Mucosa of descending colon (tissue), 3 donors: Measurements from ENCODE around the gene FNBP1L. TPM values are rescaled to one million over a fixed set of nuclear protein-coding genes. Genes with fewer than 3 reads are reported as not detected.

ENCODE experiments used
- ATAC-seq: fragments of 200-7000 bp; cut with Tn5 transposase; one replicate; pipeline ENCODE4 v1.9.1; 2020; ENCODE audit warnings: mild to moderate bottlenecking, moderate library complexity
- DNase-seq, 3 donors: peaks; one replicate each; pipeline ENCODE4 v3.0.0-alpha.2; 2020
- H3K36me3 ChIP-seq: fragments of 200-600 bp; one replicate; pipeline ENCODE4 v1.8.0; 2021; ENCODE audit warnings: low read depth, mild to moderate bottlenecking
- H3K4me1 ChIP-seq: fragments of 200-600 bp; one replicate; pipeline ENCODE4 v1.8.0; 2021; ENCODE audit warnings: low read depth, mild to moderate bottlenecking
- H3K4me3 ChIP-seq: fragments of 200-600 bp; one replicate; pipeline ENCODE4 v1.8.0; 2021; ENCODE audit warnings: mild to moderate bottlenecking
- H3K9me3 ChIP-seq: fragments of 200-600 bp; one replicate; pipeline ENCODE4 v1.8.0; 2021; ENCODE audit warnings: mild to moderate bottlenecking
- intact Hi-C, 2 donors: fragments of 100-400 bp; cut with DNase I in 1 of 2; cut with micrococcal nuclease in 1 of 2; formaldehyde crosslinking; loops; one replicate each; pipeline versions ENCODE4 v1.11.0 to v1.11.1; 2022; cut with DNase I, micrococcal nuclease
- total RNA-seq, 3 donors: library from RNA; stranded (reverse); fragmentation: NEBNext Ultra II Directional in 2 of 3; extraction: Animal tissue kit (Norgen Biotek cat#: 25700) in 2 of 3; gene quantifications; one replicate each; pipeline versions ENCODE4 v1.2.1 to v1.2.4, GENCODE V29; 2021 to 2023
- TF ChIP-seq, protein P1 (sequence below): fragments of 200-600 bp; IDR thresholded peaks from one replicate; pipeline ENCODE4 v1.8.0; 2022; ENCODE audit warnings: antibody characterized with exemption, mild to moderate bottlenecking
- donor health status: DM: no; HTN: no; CAD: no; lungs with moderate emphysema.
- donor health status: DM: no; HTN: no; CAD: no.
- donor health status: DM: no; HTN: yes; CAD: no.

Gene FNBP1L
- total RNA-seq, 3 donors from 2014 or later = 32.7 to 49.1 (median 44.4) TPM

DNA sequence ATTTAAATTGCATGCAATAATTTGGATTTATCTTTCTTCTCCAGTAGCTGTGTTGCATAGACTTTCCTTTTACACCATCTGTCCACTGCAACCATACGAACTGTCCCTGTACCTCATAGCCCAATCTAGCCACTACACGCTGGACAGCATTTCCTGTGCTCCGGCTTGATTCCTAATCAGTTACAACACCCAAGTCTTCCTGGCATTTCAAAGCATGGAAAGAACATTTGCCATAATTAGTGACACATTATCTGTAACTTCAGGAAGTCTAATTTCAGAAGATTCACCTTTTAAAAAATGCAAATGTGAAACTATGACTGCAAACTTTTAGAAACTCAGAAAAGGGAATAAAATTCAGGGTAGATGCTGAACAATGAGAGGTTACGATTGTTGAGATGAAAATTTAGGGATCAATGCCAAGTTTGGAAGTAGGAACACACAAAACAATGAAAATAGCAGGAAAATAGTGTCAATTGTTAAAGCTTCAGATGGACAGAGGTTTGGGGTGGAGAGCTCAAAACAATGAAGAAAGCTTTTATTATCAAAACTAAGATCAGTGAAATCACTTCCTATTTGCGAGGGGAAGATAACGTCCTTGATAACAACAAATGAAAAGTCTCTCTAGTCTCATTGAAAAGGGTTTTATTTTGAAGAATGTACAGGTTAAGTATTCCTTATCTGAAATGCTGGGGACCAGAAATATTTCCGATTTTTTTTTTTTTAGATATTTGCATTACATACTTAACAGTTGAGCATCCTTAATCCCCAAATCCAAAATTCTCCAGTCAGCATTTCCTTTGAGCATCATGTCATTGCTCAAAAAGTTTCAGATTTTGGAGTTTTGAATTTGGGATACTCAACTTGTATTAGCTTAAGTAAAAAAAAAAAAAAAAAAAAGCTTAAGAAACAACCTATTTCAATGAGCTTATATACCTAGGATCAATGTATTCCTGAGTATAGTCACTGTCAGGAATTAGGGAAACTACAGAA is 107.3 kb downstream of the FNBP1L start:
- peak; percentile 13 for ATAC-seq
- intact Hi-C loops = no loop called here
- peaks cover 23% of the 10 kb centered on the region for H3K4me1 ChIP-seq
- no peaks in the 10 kb centered on the region for H3K36me3 ChIP-seq
- no peaks in the 10 kb centered on the region for H3K9me3 ChIP-seq
- DNase-seq = no peak
- TF ChIP-seq, protein P1, sequence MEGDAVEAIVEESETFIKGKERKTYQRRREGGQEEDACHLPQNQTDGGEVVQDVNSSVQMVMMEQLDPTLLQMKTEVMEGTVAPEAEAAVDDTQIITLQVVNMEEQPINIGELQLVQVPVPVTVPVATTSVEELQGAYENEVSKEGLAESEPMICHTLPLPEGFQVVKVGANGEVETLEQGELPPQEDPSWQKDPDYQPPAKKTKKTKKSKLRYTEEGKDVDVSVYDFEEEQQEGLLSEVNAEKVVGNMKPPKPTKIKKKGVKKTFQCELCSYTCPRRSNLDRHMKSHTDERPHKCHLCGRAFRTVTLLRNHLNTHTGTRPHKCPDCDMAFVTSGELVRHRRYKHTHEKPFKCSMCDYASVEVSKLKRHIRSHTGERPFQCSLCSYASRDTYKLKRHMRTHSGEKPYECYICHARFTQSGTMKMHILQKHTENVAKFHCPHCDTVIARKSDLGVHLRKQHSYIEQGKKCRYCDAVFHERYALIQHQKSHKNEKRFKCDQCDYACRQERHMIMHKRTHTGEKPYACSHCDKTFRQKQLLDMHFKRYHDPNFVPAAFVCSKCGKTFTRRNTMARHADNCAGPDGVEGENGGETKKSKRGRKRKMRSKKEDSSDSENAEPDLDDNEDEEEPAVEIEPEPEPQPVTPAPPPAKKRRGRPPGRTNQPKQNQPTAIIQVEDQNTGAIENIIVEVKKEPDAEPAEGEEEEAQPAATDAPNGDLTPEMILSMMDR = no peak
- H3K4me3 ChIP-seq = no peak overlapping the region

DNA sequence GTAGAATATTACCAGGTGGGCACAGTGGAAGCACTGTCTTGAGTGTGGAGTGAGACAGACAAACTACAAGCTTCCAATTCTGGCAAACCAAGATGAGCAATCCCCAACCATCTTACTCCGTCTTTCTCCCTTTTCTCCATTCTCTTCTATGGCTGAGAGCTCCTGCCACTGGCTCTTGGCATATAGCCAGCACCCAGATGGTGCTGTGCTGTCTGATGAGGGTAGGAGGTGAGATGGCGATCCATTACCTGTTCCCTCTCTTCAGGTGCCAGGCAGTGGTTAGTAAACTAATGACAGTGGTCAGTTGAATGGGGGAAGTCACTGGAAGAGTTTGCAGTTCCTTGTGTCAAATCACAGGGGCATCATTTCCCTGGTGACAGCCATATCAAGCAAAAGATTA is 108.4 kb downstream of the FNBP1L start:
- no peak overlapping the region for H3K4me3 ChIP-seq
- TF ChIP-seq, protein P1 = no peak
- ATAC-seq (no peak), DNase-seq (peak in 1 of 3 donors; percentile 18)
- no peaks in the 10 kb centered on the region for H3K9me3 ChIP-seq
- H3K36me3 ChIP-seq = no peaks in the 10 kb centered on the region
- intact Hi-C loops = no loop called here
- peaks cover 23% of the 10 kb centered on the region for H3K4me1 ChIP-seq

DNA sequence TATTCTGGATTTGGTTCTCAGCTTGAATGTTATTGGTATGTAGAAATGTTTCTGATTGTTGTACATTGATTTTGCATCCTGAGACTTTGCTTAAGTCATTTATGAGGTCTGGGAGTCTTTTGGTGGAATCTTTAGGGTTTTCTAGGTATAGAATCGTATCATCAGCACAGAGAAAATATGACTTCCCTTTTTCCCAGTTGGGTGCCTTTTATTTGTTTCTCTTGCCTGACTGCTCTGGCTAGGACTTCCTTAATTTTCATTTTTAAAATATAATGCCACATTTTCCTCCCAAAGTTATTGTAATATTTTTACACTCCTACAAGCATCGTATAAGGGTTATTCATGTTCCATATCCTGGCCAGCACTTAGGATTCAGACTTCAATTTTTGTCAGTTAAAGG is 111.1 kb downstream of the FNBP1L start:
- TF ChIP-seq, protein P1 = no peak
- ATAC-seq = no peak
- intact Hi-C loops = no loop called here

DNA sequence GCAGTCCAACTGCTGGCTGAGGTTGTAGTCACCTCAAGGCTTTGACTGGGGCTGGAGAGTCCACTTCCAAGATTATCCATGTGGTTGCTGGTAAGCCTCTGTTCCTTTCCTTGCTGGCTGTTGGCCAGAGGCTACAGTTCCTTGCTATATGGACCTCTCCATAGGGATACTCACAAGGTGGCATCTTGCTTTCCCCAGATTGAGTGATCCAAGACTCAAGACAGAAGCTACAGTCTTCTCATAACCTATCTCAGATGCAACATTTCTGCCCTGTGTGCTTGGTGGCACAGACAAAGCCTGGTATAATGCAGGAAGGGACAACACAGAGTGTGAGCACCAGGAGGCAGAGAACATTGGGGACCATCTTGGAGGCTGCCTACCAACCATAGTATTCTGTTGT is 111.8 kb downstream of the FNBP1L start:
- DNase-seq (no peak), ATAC-seq (no peak)
- no peaks in the 10 kb centered on the region for H3K36me3 ChIP-seq
- intact Hi-C loops = no loop called here
- no peak overlapping the region for H3K4me3 ChIP-seq
- TF ChIP-seq, protein P1 = no peak
- H3K9me3 ChIP-seq = no peaks in the 10 kb centered on the region
- peaks cover 6% of the 10 kb centered on the region for H3K4me1 ChIP-seq

More for the DNA sequence above, 111.1 kb downstream of the FNBP1L start:
- Histone ChIP-seq H3K4me3 (no peak overlapping the region), H3K36me3 (no peaks in the 10 kb centered on the region), H3K9me3 (no peaks in the 10 kb centered on the region), H3K4me1 (peaks cover 10% of the 10 kb centered on the region)
- no peak for DNase-seq

DNA sequence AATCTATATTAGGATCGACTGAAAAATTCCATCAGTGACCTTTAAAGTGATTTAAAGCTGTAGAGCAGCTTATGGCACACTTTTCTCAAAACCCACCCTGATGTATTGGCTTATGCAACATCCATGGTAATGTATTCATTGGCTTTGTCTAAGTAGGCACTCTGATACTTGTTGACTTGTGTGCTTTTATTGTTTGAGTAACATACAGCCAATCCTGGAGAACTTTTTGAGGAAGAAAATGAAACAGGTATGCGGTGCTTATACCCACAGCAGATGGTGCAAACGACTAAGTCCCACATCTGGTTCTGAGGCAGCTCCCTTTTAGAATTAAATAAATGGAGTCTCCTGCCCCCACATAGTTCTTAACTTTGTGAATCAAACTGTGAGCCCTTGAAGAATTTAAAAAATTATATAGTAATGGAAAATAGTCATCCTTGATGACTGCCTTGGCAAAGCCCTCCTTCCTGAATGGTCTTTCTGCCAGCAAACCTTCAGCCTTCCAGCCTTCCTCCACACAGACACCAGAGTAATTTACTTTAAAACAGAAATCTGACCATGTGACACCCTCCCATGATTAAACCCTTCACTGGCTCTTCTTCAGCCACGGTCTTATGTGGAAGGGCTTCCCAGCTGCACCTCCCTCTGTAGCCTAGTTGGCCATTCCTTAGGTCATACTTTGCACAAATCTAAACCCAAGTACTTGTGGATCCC is 117.7 kb downstream of the FNBP1L start:
- H3K4me3 ChIP-seq = no peak overlapping the region
- DNase-seq (no peak), ATAC-seq (no peak)
- H3K36me3 ChIP-seq = no peaks in the 10 kb centered on the region
- intact Hi-C loops = no loop called here
- TF ChIP-seq, protein P1 = no peak
- peaks cover 4% of the 10 kb centered on the region for H3K4me1 ChIP-seq
- H3K9me3 ChIP-seq = no peaks in the 10 kb centered on the region
